ENCODE results near the gene H19.

Gene H19

DNA sequence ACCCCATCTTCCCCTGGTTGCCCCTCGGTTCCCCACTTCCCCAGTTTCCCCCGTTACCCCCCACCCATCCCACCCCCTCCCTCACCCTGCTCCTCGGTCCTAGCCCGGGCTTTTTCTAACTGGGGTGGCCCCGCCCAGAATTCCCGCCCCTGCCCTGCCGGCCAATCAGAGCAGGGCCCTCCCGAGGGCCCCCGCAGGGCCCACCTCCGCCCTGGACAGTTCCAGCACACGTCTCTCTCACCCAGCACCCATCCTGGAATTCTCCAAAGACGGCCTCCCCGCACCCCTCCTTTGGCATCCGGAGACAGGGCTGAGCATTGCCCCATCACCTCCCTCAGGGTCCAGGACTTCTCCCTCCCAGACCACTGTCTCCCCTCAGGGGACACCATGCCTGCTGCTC is at the start of gene H19:
TSS of gene H19 (minus strand) at position 88 of the 400 bp plus-strand sequence.
- Histone ChIP-seq H3K4me1 (ENCODE audit: control insufficient read depth, insufficient read depth, low read length) (no peaks in the 10 kb centered on the region), H3K9me3 (ENCODE audit: control insufficient read depth in 2 of 2, low read length in 2 of 2) (no peaks in the 10 kb centered on the region), H3K9ac (ENCODE audit: low read length in 2 of 2) (no peak within 1 kb of the TSS), H3K27ac (ENCODE audit: low read length) (no peak within 1 kb of the TSS), H3K36me3 (ENCODE audit: control insufficient read depth in 2 of 2, insufficient read depth in 2 of 2, low read length in 2 of 2) (no peaks in the 10 kb centered on the region), H3K27me3 (ENCODE audit: control insufficient read depth in 1 of 2, insufficient read depth in 2 of 2, low read length in 2 of 2) (no peaks in the 10 kb centered on the region), H3K4me3 (ENCODE audit: low read length in 2 of 2) (no peak within 1 kb of the TSS)

DNA sequence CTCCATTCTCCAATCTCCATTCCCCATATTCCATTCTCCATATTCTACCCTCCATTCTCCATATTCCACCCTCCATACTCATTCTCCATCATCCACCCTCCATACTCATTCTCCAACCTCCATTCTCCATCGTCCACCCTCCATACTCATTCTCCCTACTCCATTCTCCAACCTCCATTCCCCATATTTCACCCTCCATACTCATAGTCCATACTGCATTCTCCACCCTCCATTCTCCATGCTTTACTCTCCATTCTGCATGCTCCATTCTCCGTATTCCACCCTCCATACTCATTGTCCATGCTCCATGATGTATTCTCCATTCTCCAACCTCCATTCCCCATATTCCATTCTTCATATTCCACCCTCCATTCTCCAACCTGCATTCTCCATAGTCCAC is 44.3 kb upstream of the H19 start:
- no peaks in the 10 kb centered on the region for H3K4me1 ChIP-seq (ENCODE audit: control insufficient read depth, insufficient read depth, low read length)

DNA sequence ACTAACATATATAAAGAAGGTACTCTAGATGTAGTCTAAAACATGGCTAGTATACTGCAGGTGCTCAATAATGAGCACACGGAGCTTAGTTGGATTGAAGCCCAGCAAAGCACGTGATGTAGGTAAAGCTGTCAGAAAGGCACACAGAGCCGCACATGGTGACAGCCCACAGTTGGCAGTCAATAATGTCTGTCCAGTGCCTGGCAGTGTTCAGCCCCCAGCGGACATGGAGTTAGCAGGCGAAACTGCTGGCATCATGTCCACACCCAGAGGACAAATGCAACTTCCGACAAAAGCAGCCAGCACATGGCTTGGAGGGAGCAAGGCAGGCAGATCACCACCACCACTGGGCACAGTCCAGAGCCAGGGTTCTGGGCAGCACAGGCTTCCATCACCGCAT is 43.5 kb upstream of the H19 start:
- Histone ChIP-seq H3K9me3 (ENCODE audit: control insufficient read depth in 2 of 2, low read length in 2 of 2) (no peaks in the 10 kb centered on the region), H3K27ac (ENCODE audit: low read length) (no peak overlapping the region), H3K36me3 (ENCODE audit: control insufficient read depth in 2 of 2, insufficient read depth in 2 of 2, low read length in 2 of 2) (no peaks in the 10 kb centered on the region), H3K9ac (ENCODE audit: low read length in 2 of 2) (no peak overlapping the region), H3K27me3 (ENCODE audit: control insufficient read depth in 1 of 2, insufficient read depth in 2 of 2, low read length in 2 of 2) (no peaks in the 10 kb centered on the region), H3K4me3 (ENCODE audit: low read length in 2 of 2) (no peak overlapping the region), H3K4me1 (ENCODE audit: control insufficient read depth, insufficient read depth, low read length) (no peaks in the 10 kb centered on the region)

More for the DNA sequence above, 44.3 kb upstream of the H19 start:
- H3K9me3 ChIP-seq (ENCODE audit: control insufficient read depth in 2 of 2, low read length in 2 of 2): no peaks in the 10 kb centered on the region
- no peak overlapping the region for H3K9ac ChIP-seq (ENCODE audit: low read length in 2 of 2)
- no peaks in the 10 kb centered on the region for H3K27me3 ChIP-seq (ENCODE audit: control insufficient read depth in 1 of 2, insufficient read depth in 2 of 2, low read length in 2 of 2)
- H3K36me3 ChIP-seq (ENCODE audit: control insufficient read depth in 2 of 2, insufficient read depth in 2 of 2, low read length in 2 of 2): no peaks in the 10 kb centered on the region
- no peak overlapping the region for H3K4me3 ChIP-seq (ENCODE audit: low read length in 2 of 2)
- no peak overlapping the region for H3K27ac ChIP-seq (ENCODE audit: low read length)

DNA sequence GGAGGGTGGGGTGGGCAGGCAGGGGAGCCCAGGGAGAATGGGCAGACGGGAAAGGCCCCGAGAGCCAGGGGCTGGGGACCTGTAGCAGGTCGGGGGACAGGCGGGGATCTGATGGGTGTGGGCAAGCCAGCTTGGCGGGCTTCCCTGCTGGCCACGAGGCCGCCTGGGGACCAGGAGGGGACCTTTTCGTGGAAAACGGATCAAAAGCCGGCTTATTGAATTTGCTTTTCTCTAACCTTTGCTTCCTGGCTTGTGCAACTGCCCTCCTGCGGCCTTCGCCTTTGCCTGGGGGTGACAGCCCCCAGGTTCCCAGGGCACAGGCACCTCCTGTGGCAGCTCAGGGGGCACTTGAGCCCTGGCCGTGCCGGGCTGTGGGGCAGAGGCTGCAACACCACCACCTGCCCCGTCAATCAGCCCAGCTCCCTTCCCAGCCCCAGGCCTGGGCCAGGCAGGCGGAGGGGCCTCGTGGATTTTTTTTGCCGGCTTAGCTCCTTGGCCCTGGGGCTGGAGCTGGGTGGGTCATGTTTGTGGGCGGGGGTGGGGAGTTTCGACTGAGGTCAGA is 41.6 kb upstream of the H19 start:
- no peaks in the 10 kb centered on the region for H3K36me3 ChIP-seq (ENCODE audit: control insufficient read depth in 2 of 2, insufficient read depth in 2 of 2, low read length in 2 of 2)
- no peak overlapping the region for H3K27ac ChIP-seq (ENCODE audit: low read length)
- no peaks in the 10 kb centered on the region for H3K27me3 ChIP-seq (ENCODE audit: control insufficient read depth in 1 of 2, insufficient read depth in 2 of 2, low read length in 2 of 2)
- no peaks in the 10 kb centered on the region for H3K9me3 ChIP-seq (ENCODE audit: control insufficient read depth in 2 of 2, low read length in 2 of 2)
- no peaks in the 10 kb centered on the region for H3K4me1 ChIP-seq (ENCODE audit: control insufficient read depth, insufficient read depth, low read length)
- no peak overlapping the region for H3K9ac ChIP-seq (ENCODE audit: low read length in 2 of 2)
- no peak overlapping the region for H3K4me3 ChIP-seq (ENCODE audit: low read length in 2 of 2)

DNA sequence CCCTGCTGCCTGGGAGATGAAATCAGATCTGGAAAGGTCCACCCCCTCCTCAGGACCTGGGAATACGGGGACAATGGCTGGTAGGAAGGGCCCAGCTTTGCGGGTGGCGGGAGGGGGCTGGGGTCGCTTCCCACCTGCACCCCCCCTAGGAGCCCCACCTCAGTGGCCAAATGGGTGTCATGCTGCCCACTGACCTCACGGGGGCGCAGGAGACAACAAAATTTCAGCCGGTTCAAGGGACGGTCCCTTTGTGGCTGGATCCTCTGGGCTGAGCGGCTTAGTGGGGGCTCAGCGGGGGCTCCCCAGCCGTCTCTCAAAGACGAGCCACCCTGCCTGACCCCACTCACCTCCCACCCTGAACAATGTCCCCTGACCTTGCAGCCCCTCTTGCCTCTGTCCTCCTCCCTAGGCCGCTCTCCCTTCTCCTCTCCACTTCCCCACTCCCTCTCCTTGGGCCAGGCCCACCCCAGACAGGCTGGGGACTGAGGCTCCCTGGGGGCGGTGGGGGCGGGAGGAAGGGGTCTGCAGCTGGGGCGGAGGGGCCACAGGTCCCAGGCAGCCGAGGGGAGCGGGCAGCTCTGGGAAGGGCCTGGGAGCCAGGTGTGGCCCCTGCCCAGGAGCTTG is 39.3 kb upstream of the H19 start:
- no peaks in the 10 kb centered on the region for H3K4me1 ChIP-seq (ENCODE audit: control insufficient read depth, insufficient read depth, low read length)
- H3K27ac ChIP-seq (ENCODE audit: low read length): no peak overlapping the region
- H3K9me3 ChIP-seq (ENCODE audit: control insufficient read depth in 2 of 2, low read length in 2 of 2): no peaks in the 10 kb centered on the region
- no peak overlapping the region for H3K9ac ChIP-seq (ENCODE audit: low read length in 2 of 2)
- H3K27me3 ChIP-seq (ENCODE audit: control insufficient read depth in 1 of 2, insufficient read depth in 2 of 2, low read length in 2 of 2): no peaks in the 10 kb centered on the region
- H3K36me3 ChIP-seq (ENCODE audit: control insufficient read depth in 2 of 2, insufficient read depth in 2 of 2, low read length in 2 of 2): no peaks in the 10 kb centered on the region
- no peak overlapping the region for H3K4me3 ChIP-seq (ENCODE audit: low read length in 2 of 2)

DNA sequence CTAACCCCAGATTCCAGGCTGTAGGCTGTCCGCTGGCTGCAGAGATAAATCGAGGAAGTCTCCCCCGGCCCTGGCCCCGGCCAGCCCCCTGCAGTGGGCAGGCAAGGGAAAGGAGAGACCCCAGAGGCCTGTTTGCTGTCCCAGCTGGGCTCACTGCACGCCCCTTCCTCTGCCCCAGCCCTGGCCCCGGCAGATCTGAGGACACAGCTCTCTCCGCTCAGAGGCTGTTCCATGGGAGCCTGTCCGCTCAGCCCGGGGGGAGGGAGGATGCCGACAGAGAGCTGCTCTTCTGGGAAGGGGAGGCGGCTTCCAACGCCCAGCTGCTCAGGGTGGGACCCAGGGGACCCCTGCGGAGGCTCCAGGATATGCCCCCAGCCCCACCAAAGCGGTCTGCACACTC is 37.7 kb upstream of the H19 start:
- H3K27me3 ChIP-seq (ENCODE audit: control insufficient read depth in 1 of 2, insufficient read depth in 2 of 2, low read length in 2 of 2): no peaks in the 10 kb centered on the region
- H3K27ac ChIP-seq (ENCODE audit: low read length): no peak overlapping the region
- H3K9ac ChIP-seq (ENCODE audit: low read length in 2 of 2): no peak overlapping the region
- H3K4me1 ChIP-seq (ENCODE audit: control insufficient read depth, insufficient read depth, low read length): no peaks in the 10 kb centered on the region
- no peaks in the 10 kb centered on the region for H3K36me3 ChIP-seq (ENCODE audit: control insufficient read depth in 2 of 2, insufficient read depth in 2 of 2, low read length in 2 of 2)
- no peak overlapping the region for H3K4me3 ChIP-seq (ENCODE audit: low read length in 2 of 2)
- H3K9me3 ChIP-seq (ENCODE audit: control insufficient read depth in 2 of 2, low read length in 2 of 2): no peaks in the 10 kb centered on the region

DNA sequence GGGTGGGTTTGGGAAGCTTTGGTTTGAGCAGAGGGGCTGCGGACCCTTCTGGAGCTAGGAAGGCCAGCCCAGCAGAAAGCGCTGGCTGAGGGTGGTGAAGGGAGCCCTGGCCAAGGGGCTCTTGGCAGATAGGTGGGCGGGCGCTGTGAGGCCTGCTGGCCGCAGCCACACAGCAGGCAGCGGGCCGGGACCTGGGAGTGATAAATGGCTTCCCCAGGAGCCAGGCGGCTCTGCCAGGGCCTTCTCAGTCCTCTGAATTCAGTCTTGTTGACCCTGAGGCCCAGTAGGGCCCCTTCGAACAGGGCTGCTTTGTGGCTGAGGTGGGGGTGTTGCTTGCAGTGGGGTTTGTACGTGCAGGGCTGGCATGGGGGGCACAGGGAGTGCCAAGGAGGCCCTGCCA is 33.4 kb upstream of the H19 start:
- Histone ChIP-seq H3K27ac (ENCODE audit: low read length) (no peak overlapping the region), H3K9me3 (ENCODE audit: control insufficient read depth in 2 of 2, low read length in 2 of 2) (no peaks in the 10 kb centered on the region), H3K9ac (ENCODE audit: low read length in 2 of 2) (no peak overlapping the region), H3K4me3 (ENCODE audit: low read length in 2 of 2) (no peak overlapping the region), H3K36me3 (ENCODE audit: control insufficient read depth in 2 of 2, insufficient read depth in 2 of 2, low read length in 2 of 2) (no peaks in the 10 kb centered on the region), H3K4me1 (ENCODE audit: control insufficient read depth, insufficient read depth, low read length) (no peaks in the 10 kb centered on the region), H3K27me3 (ENCODE audit: control insufficient read depth in 1 of 2, insufficient read depth in 2 of 2, low read length in 2 of 2) (no peaks in the 10 kb centered on the region)

DNA sequence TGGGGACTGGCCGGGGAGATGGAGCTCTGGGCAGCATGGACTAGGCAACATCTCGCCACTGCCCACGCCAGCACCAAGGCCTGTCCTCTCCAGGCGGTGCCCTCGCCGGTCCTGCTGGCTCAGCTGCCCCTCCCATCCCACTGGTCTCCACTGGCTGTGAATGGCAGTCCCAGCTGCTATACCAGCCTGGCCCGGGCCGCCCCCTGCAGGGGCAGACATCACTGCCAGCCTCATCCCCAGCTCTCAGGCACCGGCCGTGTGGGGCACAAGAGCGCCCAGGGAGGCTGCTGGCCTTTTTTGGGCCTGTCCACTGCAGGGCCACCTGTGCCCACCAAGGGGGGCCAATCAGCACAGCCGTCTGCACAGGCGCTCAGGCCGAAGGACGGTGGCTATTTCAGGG is 30.1 kb upstream of the H19 start:
- Histone ChIP-seq H3K4me1 (ENCODE audit: control insufficient read depth, insufficient read depth, low read length) (no peaks in the 10 kb centered on the region), H3K9me3 (ENCODE audit: control insufficient read depth in 2 of 2, low read length in 2 of 2) (no peaks in the 10 kb centered on the region), H3K9ac (ENCODE audit: low read length in 2 of 2) (no peak overlapping the region), H3K36me3 (ENCODE audit: control insufficient read depth in 2 of 2, insufficient read depth in 2 of 2, low read length in 2 of 2) (no peaks in the 10 kb centered on the region), H3K27ac (ENCODE audit: low read length) (no peak overlapping the region), H3K4me3 (ENCODE audit: low read length in 2 of 2) (no peak overlapping the region), H3K27me3 (ENCODE audit: control insufficient read depth in 1 of 2, insufficient read depth in 2 of 2, low read length in 2 of 2) (no peaks in the 10 kb centered on the region)

DNA sequence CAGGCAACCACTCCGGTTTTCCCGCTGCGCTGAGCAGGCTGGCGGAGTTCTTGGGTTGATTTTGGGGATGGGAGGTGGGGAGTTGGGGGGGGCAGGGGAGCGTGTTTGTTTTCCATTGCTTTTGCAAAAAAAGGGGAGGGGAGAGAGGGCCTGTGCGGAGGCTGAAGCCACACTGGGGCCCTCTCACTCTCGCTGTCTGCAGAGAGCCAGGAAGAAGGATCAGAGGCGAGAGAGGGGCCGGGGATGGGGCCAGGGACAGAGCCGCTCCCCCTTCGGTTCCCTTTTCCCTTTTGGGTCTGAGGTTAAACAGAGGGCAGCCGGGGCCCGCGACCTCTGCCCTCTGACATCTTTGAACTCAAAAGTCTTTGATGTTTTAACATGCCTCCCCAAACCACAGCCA is 17.4 kb upstream of the H19 start:
- Histone ChIP-seq H3K9ac (ENCODE audit: low read length in 2 of 2) (no peak overlapping the region), H3K36me3 (ENCODE audit: control insufficient read depth in 2 of 2, insufficient read depth in 2 of 2, low read length in 2 of 2) (no peaks in the 10 kb centered on the region), H3K27ac (ENCODE audit: low read length) (no peak overlapping the region), H3K9me3 (ENCODE audit: control insufficient read depth in 2 of 2, low read length in 2 of 2) (no peaks in the 10 kb centered on the region), H3K4me1 (ENCODE audit: control insufficient read depth, insufficient read depth, low read length) (no peaks in the 10 kb centered on the region), H3K27me3 (ENCODE audit: control insufficient read depth in 1 of 2, insufficient read depth in 2 of 2, low read length in 2 of 2) (no peaks in the 10 kb centered on the region), H3K4me3 (ENCODE audit: low read length in 2 of 2) (no peak overlapping the region)

DNA sequence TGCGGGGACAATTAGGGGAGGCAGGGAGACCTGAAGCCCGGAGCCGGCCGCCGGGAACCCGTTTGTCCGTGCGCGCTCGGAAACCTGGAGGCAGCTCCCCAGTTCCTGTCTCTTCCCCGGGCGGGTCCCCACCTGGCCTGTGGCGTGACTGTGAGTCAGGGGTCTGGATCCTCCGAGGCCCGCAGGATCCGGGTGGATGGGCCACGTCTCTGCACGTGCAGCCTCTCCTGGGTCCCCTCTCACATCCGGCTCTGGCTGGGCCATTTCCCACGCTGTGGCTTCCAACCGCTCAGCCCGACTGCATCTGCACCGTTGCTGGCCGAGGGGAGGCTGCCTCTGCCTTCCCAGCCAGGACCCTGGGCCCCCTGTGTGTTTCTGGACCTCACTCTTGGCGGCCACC is 14.8 kb upstream of the H19 start:
- no peak overlapping the region for H3K27ac ChIP-seq (ENCODE audit: low read length)
- no peak overlapping the region for H3K4me3 ChIP-seq (ENCODE audit: low read length in 2 of 2)
- no peak overlapping the region for H3K9ac ChIP-seq (ENCODE audit: low read length in 2 of 2)
- H3K9me3 ChIP-seq (ENCODE audit: control insufficient read depth in 2 of 2, low read length in 2 of 2): no peaks in the 10 kb centered on the region
- H3K27me3 ChIP-seq (ENCODE audit: control insufficient read depth in 1 of 2, insufficient read depth in 2 of 2, low read length in 2 of 2): no peaks in the 10 kb centered on the region
- no peaks in the 10 kb centered on the region for H3K4me1 ChIP-seq (ENCODE audit: control insufficient read depth, insufficient read depth, low read length)
- H3K36me3 ChIP-seq (ENCODE audit: control insufficient read depth in 2 of 2, insufficient read depth in 2 of 2, low read length in 2 of 2): no peaks in the 10 kb centered on the region

DNA sequence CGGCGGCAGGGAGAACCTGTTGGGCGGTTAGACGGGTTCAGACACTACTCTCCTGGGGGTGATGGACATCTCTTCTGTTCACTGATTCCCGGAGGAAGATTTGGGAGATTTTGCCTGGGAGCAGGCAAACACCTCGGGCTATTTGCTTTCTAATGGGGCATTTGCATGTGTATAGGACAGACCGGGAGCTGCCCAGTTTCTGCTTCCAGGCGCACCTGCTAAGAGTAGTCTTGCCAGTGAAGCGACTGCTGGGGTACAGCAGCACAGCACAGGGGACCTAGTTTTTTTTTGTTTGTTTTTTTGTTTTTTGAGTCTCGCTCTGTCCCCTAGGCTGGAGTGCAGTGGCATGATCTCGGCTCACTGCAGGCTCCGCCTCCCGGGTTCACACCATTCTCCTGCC is 6.8 kb upstream of the H19 start:
- Histone ChIP-seq H3K9me3 (ENCODE audit: control insufficient read depth in 2 of 2, low read length in 2 of 2) (no peaks in the 10 kb centered on the region), H3K4me1 (ENCODE audit: control insufficient read depth, insufficient read depth, low read length) (no peaks in the 10 kb centered on the region), H3K9ac (ENCODE audit: low read length in 2 of 2) (no peak overlapping the region), H3K4me3 (ENCODE audit: low read length in 2 of 2) (no peak overlapping the region), H3K27ac (ENCODE audit: low read length) (no peak overlapping the region), H3K36me3 (ENCODE audit: control insufficient read depth in 2 of 2, insufficient read depth in 2 of 2, low read length in 2 of 2) (no peaks in the 10 kb centered on the region), H3K27me3 (ENCODE audit: control insufficient read depth in 1 of 2, insufficient read depth in 2 of 2, low read length in 2 of 2) (no peaks in the 10 kb centered on the region)

All from stomach smooth muscle (tissue), 2 donors.